ENCODE data around the gene THBS1. TPM values are rescaled to one million over a fixed set of nuclear protein-coding genes. Genes with fewer than 3 reads are reported as not detected.

THBS1 gene
- total and polyA plus RNA-seq, 8 donors, result 126 to 570 (median 178) TPM

DNA sequence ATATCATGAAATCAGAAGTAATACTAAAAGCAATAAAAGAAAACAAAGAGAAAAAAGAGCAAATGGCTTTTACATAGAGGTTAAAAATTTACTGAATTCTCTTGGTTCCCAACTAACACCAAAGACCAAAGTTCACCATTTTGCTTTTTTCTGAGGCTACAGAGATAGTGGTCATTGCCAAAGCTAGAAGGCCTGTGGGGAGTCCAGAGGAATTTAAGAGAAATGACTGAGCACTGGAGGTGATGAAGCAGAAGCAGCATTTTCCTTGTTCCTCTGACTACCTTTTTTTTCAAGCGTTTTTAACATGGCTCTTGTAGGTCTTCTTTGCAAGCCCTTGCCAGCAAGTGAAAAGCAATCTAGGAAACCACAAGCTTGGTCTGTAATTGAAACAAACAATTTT lies 58.2 kb downstream of the THBS1 start:
- DNase-seq (no peak), ATAC-seq (no peak)
- Histone ChIP-seq H3K4me1 (no peaks in the 10 kb centered on the region), H3K9me3 (no peaks in the 10 kb centered on the region), H3K4me3 (no peak overlapping the region), H3K27me3 (no peaks in the 10 kb centered on the region), H3K27ac (no peak overlapping the region), H3K36me3 (no peaks in the 10 kb centered on the region)
- no peak for TF ChIP-seq CTCF (IDR thresholded peaks at IDR 0.05)
- intact Hi-C loops (cut with DNase I), result no loop called here

- intact Hi-C loops (cut with DNase I), result no loop called here
- ATAC-seq, result no peak
- no peaks in the 10 kb centered on the region for H3K9me3 ChIP-seq
- no peaks in the 10 kb centered on the region for H3K4me1 ChIP-seq
- H3K4me3 ChIP-seq, result no peak overlapping the region
- no peak overlapping the region for H3K27ac ChIP-seq
- no peak for DNase-seq
- H3K27me3 ChIP-seq, result no peaks in the 10 kb centered on the region
- no peaks in the 10 kb centered on the region for H3K36me3 ChIP-seq
- TF ChIP-seq CTCF (IDR thresholded peaks at IDR 0.05), result no peak
Observed at GRCh38 chr15:39640665-39641064, 59.8 kb downstream of the THBS1 start.

DNA sequence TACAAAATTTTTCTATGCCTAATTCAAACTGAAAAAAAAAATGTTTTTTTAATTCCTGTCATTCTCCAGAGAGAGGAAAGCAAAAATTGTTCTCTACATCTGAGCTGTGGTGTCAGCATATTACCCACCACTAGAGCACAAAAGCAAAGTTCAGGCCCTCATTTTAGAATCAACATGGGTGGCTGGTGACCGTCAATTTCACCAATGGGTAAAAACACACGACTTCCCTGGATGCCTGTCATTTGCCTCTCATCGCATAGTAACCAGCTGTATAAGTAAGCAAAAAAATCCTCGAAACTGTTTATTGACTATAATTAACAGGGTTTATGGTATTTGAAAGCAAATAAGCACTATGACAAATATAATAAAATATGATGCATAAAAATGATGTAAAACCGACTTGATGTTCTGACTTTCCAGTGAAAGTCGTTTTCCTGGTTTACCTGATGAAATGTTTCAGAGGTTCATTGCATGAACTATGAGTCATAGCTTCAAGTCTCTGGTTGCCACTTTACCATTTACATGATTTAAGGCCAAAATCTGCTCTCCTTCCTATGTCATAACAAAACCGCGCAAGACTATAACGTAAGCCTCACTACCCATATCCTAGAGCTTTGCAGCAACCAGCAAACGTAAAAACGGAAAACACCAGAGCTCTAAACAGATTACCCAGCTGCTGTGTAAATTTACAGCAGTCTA lies 60.5 kb downstream of the THBS1 start:
- no peak for TF ChIP-seq CTCF (IDR thresholded peaks at IDR 0.05)
- intact Hi-C loops (cut with DNase I), result no loop called here

GRCh38 chr15:39642011-39642640 lies 61.2 kb downstream of the THBS1 start:
- ATAC-seq (no peak), DNase-seq (no peak)
- no peaks in the 10 kb centered on the region for H3K9me3 ChIP-seq
- intact Hi-C loops (cut with DNase I), result no loop called here
- no peaks in the 10 kb centered on the region for H3K27me3 ChIP-seq
- H3K4me3 ChIP-seq, result no peak overlapping the region
- TF ChIP-seq CTCF (IDR thresholded peaks at IDR 0.05), result no peak
- H3K36me3 ChIP-seq, result no peaks in the 10 kb centered on the region
- H3K4me1 ChIP-seq, result no peaks in the 10 kb centered on the region
- H3K27ac ChIP-seq, result no peak overlapping the region

More for the DNA sequence above, 60.5 kb downstream of the THBS1 start:
- Histone ChIP-seq H3K4me1 (no peaks in the 10 kb centered on the region), H3K27ac (no peak overlapping the region), H3K9me3 (no peaks in the 10 kb centered on the region), H3K36me3 (no peaks in the 10 kb centered on the region), H3K27me3 (no peaks in the 10 kb centered on the region), H3K4me3 (no peak overlapping the region)
- ATAC-seq (no peak), DNase-seq (no peak)

- no peak for ATAC-seq
- intact Hi-C loops (cut with DNase I), result no loop called here
- no peak overlapping the region for H3K4me3 ChIP-seq
- no peaks in the 10 kb centered on the region for H3K36me3 ChIP-seq
- no peak for TF ChIP-seq CTCF (IDR thresholded peaks at IDR 0.05)
- no peak overlapping the region for H3K27ac ChIP-seq
- no peak for DNase-seq
- no peaks in the 10 kb centered on the region for H3K4me1 ChIP-seq
- H3K9me3 ChIP-seq, result no peaks in the 10 kb centered on the region
- no peaks in the 10 kb centered on the region for H3K27me3 ChIP-seq
Observed at GRCh38 chr15:39643727-39644126, 62.8 kb downstream of the THBS1 start.

Data from left lung (tissue), 10 donors.